ENCODE measurements around the gene SMYD3. TPM values are rescaled to one million over a fixed set of nuclear protein-coding genes. Genes with fewer than 3 reads are reported as not detected.

SMYD3 gene
- total RNA-seq, 1 donor from 2014 or later, result 80.8 TPM

DNA sequence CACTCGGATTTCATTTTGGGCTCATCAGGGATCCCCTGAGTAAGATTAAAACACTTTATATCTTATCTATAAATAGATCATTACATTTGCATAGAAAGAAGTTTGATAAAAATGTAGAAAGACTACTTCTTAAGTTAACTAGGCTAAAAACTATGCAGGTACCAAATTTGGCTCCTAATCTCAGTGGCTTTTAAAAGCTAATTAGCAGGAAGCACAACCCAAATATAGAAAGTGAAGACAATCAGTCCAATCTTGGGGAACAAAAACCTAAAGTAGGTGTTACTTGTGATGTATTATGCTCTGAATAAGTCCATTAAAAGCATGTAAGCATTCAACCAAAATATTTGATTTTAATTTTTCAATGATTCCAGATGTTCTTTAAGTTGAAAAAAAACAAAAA lies 35.4 kb downstream of the SMYD3 start:
- Histone ChIP-seq H3K9ac (ENCODE audit: low read length) (no peak overlapping the region), H3K4me3 (ENCODE audit: insufficient read depth, low read depth, low read length) (no peak overlapping the region), H3K27ac (ENCODE audit: low read depth, low read length) (no peak overlapping the region), H3K79me2 (ENCODE audit: insufficient read depth, low read length) (peaks cover 4% of the 10 kb centered on the region), H3K9me3 (ENCODE audit: insufficient read depth, low read depth, low read length) (no peaks in the 10 kb centered on the region), H2AFZ (ENCODE audit: low read depth, low read length) (no peak overlapping the region), H3K4me1 (ENCODE audit: insufficient read depth, low read length) (no peaks in the 10 kb centered on the region), H3K27me3 (ENCODE audit: insufficient read depth, low read length) (no peaks in the 10 kb centered on the region), H3K4me2 (ENCODE audit: low read length) (no peak overlapping the region), H4K20me1 (ENCODE audit: insufficient read depth, low read length) (peaks cover 3% of the 10 kb centered on the region), H3K36me3 (ENCODE audit: insufficient read depth, low read length) (no peaks in the 10 kb centered on the region)
- no peaks in the 10 kb centered on the region for H3K27me3 Mint-ChIP-seq (ENCODE audit: low read depth, unreplicated experiment)
- TF ChIP-seq EZH2 (IDR thresholded peaks at IDR 0.05; ENCODE audit: insufficient read depth, low read length), result no peak
- TF ChIP-seq, protein P1, sequence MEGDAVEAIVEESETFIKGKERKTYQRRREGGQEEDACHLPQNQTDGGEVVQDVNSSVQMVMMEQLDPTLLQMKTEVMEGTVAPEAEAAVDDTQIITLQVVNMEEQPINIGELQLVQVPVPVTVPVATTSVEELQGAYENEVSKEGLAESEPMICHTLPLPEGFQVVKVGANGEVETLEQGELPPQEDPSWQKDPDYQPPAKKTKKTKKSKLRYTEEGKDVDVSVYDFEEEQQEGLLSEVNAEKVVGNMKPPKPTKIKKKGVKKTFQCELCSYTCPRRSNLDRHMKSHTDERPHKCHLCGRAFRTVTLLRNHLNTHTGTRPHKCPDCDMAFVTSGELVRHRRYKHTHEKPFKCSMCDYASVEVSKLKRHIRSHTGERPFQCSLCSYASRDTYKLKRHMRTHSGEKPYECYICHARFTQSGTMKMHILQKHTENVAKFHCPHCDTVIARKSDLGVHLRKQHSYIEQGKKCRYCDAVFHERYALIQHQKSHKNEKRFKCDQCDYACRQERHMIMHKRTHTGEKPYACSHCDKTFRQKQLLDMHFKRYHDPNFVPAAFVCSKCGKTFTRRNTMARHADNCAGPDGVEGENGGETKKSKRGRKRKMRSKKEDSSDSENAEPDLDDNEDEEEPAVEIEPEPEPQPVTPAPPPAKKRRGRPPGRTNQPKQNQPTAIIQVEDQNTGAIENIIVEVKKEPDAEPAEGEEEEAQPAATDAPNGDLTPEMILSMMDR (IDR thresholded peaks at IDR 0.05; ENCODE audit: insufficient read depth, low read depth, low read length), result no peak
- no peaks in the 10 kb centered on the region for H3K9me3 Mint-ChIP-seq (ENCODE audit: unreplicated experiment)
- H3K36me3 Mint-ChIP-seq (ENCODE audit: low read depth, unreplicated experiment), result no peaks in the 10 kb centered on the region
- H3K4me3 Mint-ChIP-seq (ENCODE audit: unreplicated experiment), result no peak overlapping the region
- FAIRE-seq (no peak), DNase-seq (ENCODE audit: low read depth) (no peak)
- H3K4me1 Mint-ChIP-seq (ENCODE audit: low read depth, unreplicated experiment), result peaks cover under 1% of the 10 kb centered on the region
- no peak overlapping the region for H3K27ac Mint-ChIP-seq (ENCODE audit: unreplicated experiment)

DNA sequence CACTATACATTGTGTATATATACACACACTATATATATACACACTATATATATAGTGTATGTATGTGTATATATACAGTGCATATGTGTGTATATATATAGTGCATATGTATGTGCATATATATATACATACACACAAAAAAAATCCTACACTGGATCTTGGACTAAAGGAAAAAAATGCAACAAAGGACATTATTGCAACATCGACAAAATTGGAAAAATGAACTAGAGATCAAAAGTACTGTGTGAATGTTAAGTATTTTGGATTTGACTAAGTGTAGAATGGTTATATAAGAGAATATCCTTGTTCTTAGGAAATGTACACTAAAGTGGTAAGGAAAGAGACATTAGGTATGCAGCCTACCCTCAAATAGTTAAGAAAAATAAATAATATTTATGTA lies 36.5 kb downstream of the SMYD3 start:
- Histone ChIP-seq H3K79me2 (ENCODE audit: insufficient read depth, low read length) (peaks cover 4% of the 10 kb centered on the region), H2AFZ (ENCODE audit: low read depth, low read length) (no peak overlapping the region), H3K4me2 (ENCODE audit: low read length) (no peak overlapping the region)

DNA sequence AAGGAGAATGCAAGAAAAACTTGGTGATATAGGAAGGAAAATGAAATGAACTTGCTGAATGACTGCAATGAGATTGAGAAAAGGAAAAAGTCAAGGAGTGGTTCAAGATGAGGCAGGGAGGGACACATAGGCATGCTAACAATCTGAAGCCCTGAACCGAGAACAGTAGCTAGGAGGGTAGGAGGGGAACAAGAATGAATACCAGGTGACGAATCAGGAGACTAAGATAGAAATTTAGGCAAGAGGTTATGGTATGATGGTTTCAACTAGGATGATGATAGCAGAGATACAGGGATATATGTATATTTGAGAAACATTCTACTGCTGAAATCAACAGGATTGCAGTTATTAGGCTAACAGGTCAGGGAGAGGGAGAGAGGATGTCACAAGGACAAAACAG lies 44.1 kb downstream of the SMYD3 start:
- Histone ChIP-seq H3K79me2 (ENCODE audit: insufficient read depth, low read length) (no peaks in the 10 kb centered on the region), H3K4me1 (ENCODE audit: insufficient read depth, low read length) (no peaks in the 10 kb centered on the region), H3K9ac (ENCODE audit: low read length) (no peak overlapping the region), H3K4me3 (ENCODE audit: insufficient read depth, low read depth, low read length) (no peak overlapping the region), H3K9me3 (ENCODE audit: insufficient read depth, low read depth, low read length) (no peaks in the 10 kb centered on the region), H3K36me3 (ENCODE audit: insufficient read depth, low read length) (no peaks in the 10 kb centered on the region), H3K27me3 (ENCODE audit: insufficient read depth, low read length) (no peaks in the 10 kb centered on the region), H4K20me1 (ENCODE audit: insufficient read depth, low read length) (peaks cover 8% of the 10 kb centered on the region), H2AFZ (ENCODE audit: low read depth, low read length) (no peak overlapping the region), H3K27ac (ENCODE audit: low read depth, low read length) (no peak overlapping the region), H3K4me2 (ENCODE audit: low read length) (no peak overlapping the region)
- TF ChIP-seq, protein P1 (IDR thresholded peaks at IDR 0.05; ENCODE audit: insufficient read depth, low read depth, low read length), result no peak
- no peak for TF ChIP-seq EZH2 (IDR thresholded peaks at IDR 0.05; ENCODE audit: insufficient read depth, low read length)
- peaks cover 5% of the 10 kb centered on the region for H3K4me1 Mint-ChIP-seq (ENCODE audit: low read depth, unreplicated experiment)
- peaks cover under 1% of the 10 kb centered on the region for H3K36me3 Mint-ChIP-seq (ENCODE audit: low read depth, unreplicated experiment)
- no peak for DNase-seq (ENCODE audit: low read depth)
- FAIRE-seq, result no peak
- H3K27ac Mint-ChIP-seq (ENCODE audit: unreplicated experiment), result no peak overlapping the region
- no peaks in the 10 kb centered on the region for H3K9me3 Mint-ChIP-seq (ENCODE audit: unreplicated experiment)
- H3K27me3 Mint-ChIP-seq (ENCODE audit: low read depth, unreplicated experiment), result no peaks in the 10 kb centered on the region
- no peak overlapping the region for H3K4me3 Mint-ChIP-seq (ENCODE audit: unreplicated experiment)

More for the DNA sequence above, 36.5 kb downstream of the SMYD3 start:
- Histone ChIP-seq H3K36me3 (ENCODE audit: insufficient read depth, low read length) (no peaks in the 10 kb centered on the region), H3K27ac (ENCODE audit: low read depth, low read length) (no peak overlapping the region), H3K4me3 (ENCODE audit: insufficient read depth, low read depth, low read length) (no peak overlapping the region), H3K27me3 (ENCODE audit: insufficient read depth, low read length) (no peaks in the 10 kb centered on the region), H3K4me1 (ENCODE audit: insufficient read depth, low read length) (no peaks in the 10 kb centered on the region), H4K20me1 (ENCODE audit: insufficient read depth, low read length) (no peaks in the 10 kb centered on the region), H3K9me3 (ENCODE audit: insufficient read depth, low read depth, low read length) (no peaks in the 10 kb centered on the region), H3K9ac (ENCODE audit: low read length) (no peak overlapping the region)
- Mint-ChIP-seq H3K27ac (ENCODE audit: unreplicated experiment) (no peak overlapping the region), H3K4me1 (ENCODE audit: low read depth, unreplicated experiment) (no peaks in the 10 kb centered on the region), H3K4me3 (ENCODE audit: unreplicated experiment) (no peak overlapping the region), H3K27me3 (ENCODE audit: low read depth, unreplicated experiment) (no peaks in the 10 kb centered on the region), H3K36me3 (ENCODE audit: low read depth, unreplicated experiment) (no peaks in the 10 kb centered on the region), H3K9me3 (ENCODE audit: unreplicated experiment) (no peaks in the 10 kb centered on the region)
- FAIRE-seq (no peak), DNase-seq (ENCODE audit: low read depth) (no peak)
- TF ChIP-seq, protein P1 (IDR thresholded peaks at IDR 0.05; ENCODE audit: insufficient read depth, low read depth, low read length), result no peak
- no peak for TF ChIP-seq EZH2 (IDR thresholded peaks at IDR 0.05; ENCODE audit: insufficient read depth, low read length)

Measured in astrocyte (in vitro differentiated cells and primary cell).